Measurements from ENCODE around the gene EPB41L1.

The EPB41L1 gene

DNA sequence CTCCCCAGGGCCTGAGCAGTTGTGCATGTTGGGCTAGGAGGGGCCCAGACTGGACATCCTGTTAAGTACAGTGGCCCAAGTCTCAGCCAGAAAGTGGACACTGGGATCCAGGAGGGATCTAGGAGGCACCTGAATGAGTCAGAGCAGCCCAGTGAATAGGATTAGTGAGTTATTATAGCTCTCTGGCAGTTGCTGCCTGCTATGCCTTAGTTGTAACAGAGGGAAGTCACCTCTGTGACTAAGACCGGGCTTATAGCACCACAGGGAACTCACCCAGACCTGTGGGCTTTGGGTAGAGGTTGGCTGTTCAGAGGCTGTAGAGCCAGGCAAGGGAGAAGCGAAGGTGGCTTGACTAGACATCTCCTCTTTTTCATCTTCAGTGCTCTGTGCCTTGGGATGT lies 42.7 kb downstream of the EPB41L1 start:
- no peak for DNase-seq (ENCODE audit: low read depth)
- no peak overlapping the region for H3K4me3 ChIP-seq (ENCODE audit: low read depth, low read length)
- TF ChIP-seq, protein P1, sequence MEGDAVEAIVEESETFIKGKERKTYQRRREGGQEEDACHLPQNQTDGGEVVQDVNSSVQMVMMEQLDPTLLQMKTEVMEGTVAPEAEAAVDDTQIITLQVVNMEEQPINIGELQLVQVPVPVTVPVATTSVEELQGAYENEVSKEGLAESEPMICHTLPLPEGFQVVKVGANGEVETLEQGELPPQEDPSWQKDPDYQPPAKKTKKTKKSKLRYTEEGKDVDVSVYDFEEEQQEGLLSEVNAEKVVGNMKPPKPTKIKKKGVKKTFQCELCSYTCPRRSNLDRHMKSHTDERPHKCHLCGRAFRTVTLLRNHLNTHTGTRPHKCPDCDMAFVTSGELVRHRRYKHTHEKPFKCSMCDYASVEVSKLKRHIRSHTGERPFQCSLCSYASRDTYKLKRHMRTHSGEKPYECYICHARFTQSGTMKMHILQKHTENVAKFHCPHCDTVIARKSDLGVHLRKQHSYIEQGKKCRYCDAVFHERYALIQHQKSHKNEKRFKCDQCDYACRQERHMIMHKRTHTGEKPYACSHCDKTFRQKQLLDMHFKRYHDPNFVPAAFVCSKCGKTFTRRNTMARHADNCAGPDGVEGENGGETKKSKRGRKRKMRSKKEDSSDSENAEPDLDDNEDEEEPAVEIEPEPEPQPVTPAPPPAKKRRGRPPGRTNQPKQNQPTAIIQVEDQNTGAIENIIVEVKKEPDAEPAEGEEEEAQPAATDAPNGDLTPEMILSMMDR (IDR thresholded peaks at IDR 0.05; ENCODE audit: control insufficient read depth, extremely low read depth, insufficient read depth) = no peak

DNA sequence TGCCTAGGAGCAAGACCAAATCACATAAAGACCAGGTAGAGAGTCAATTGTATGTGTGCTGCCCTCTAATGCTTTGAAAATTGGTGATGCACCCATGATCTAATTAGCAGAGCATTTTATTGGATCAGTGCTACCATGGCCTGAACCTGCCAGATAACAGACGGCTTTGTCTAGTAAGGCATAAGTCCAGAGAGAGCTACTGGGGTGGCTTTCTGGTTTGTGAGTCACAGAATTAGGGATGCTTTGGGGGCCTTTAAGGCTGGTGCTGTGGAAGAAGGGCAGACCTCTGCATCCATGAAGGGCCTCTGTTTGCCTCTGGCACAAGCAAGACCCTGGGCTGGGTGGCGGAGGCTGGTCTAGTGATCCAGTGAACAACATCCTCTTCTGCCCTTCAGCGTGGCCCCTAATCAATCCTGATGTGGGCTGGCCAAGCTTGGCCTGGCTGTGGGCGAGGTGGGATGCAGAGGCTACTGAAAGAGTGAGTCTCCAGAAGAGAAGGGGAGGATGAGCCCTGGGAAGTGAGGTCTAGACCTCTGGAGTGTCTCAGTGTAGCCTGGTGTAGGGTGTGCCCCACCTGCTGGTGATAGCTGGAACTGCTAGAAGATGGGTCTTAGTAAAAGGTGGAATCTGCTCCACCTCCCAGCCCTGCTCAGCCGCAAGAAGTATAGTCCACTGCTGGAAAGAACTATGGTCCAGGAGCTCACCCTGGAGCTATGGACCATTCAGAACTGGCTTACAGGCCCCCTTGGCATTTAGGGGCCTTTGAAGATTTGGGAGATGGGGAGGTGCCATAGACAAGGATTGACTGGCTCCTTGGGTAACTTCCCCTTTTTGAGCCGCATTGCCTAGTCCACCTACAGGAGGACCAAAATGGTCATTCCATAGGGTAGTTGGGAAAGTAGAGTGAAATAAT lies 45.1 kb downstream of the EPB41L1 start:
- TF ChIP-seq, protein P1 (IDR thresholded peaks at IDR 0.05; ENCODE audit: control insufficient read depth, extremely low read depth, insufficient read depth) = peak; percentile 94
- peak; percentile 23 for DNase-seq (ENCODE audit: low read depth)
- H3K4me3 ChIP-seq (ENCODE audit: low read depth, low read length) = no peak overlapping the region

DNA sequence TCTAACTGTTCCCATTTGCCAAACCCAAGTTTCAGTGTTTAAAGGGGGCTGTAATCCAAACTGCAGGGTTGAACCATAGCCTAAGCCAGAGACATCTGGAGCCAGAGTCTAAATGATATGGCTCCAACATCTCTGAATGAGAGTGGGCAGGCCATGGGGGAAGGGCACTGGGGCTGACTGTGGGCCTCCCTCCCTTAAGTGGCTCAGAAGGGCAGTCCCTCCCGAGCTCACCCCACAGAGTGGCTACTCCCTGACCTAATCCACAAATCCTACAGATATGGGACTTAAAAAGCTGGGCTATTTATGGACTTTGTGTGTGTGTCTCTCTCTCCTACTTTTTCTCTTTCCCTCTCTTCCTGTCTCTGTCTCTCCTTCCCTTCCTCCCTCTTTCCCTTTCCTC lies 45.9 kb downstream of the EPB41L1 start:
- DNase-seq (ENCODE audit: low read depth) = no peak
- TF ChIP-seq, protein P1 (IDR thresholded peaks at IDR 0.05; ENCODE audit: control insufficient read depth, extremely low read depth, insufficient read depth) = no peak
- no peak overlapping the region for H3K4me3 ChIP-seq (ENCODE audit: low read depth, low read length)

DNA sequence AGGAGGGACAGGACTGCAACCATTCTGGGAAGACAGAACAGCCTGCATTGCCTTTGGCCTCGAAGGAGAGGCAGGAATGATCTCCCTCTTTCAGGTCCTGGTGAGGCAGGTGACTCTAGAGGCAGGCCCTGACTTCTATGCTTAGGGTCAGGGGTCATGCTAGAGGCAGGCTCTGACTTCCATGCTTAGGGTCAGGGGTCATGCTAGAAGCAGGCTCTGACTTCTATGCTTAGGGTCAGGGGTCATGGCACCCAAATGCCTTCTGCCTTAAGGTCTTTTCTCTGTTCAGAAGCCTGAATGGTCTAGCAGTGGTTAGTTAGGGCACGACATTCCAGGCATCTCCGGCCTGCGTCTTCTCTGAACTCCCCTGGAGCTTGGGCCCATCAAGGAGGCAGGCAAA lies 46.7 kb downstream of the EPB41L1 start:
- no peak overlapping the region for H3K4me3 ChIP-seq (ENCODE audit: low read depth, low read length)
- TF ChIP-seq, protein P1 (IDR thresholded peaks at IDR 0.05; ENCODE audit: control insufficient read depth, extremely low read depth, insufficient read depth) = no peak
- no peak for DNase-seq (ENCODE audit: low read depth)

DNA sequence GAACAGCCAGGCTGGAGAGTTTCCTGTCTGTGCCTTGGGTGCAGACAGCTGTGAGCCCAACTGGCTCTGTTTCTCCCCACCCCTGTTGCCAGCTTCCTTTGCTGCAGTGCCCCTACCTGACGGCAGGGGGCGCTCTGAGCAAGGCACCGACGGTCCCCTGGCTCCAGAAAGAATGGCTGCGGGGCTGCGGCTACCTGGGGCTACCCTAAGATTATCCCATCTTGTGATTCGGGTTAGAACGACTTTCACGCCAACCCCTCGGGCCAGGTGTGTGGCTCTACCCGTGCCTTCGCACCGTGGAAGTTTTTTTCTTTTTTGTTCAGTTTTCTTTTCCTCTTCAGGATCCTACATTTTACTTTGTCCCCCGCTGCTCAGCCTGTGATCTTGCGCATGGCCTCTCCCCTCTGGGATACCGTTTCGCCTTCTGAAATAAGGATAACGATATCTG lies 48.4 kb downstream of the EPB41L1 start:
- DNase-seq (ENCODE audit: low read depth) = no peak
- TF ChIP-seq, protein P1 (IDR thresholded peaks at IDR 0.05; ENCODE audit: control insufficient read depth, extremely low read depth, insufficient read depth) = peak; percentile 99
- no peak overlapping the region for H3K4me3 ChIP-seq (ENCODE audit: low read depth, low read length)

DNA sequence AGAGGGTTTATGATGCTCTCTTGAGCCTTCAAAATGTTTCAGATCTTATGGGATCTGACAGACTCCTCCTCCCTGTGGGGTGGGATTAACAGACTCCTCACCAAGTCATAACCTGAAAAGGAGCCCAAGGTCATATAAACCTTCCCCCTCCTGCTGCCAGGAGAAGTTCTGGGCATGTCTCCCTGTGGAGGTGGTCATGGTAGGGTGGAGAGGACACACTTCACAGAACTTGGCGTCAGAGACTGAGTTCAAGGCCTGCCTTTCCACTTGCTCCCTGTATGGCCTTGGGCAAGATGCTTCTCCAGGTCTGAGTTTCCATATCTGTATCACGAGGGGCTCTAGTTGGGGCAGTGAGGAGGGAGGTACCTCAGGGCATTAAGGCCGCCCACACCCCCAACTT lies 49.3 kb downstream of the EPB41L1 start:
- DNase-seq (ENCODE audit: low read depth) = no peak
- H3K4me3 ChIP-seq (ENCODE audit: low read depth, low read length) = no peak overlapping the region
- TF ChIP-seq, protein P1 (IDR thresholded peaks at IDR 0.05; ENCODE audit: control insufficient read depth, extremely low read depth, insufficient read depth) = no peak

Data from LNCaP clone FGC (cell line).